HepG2 (cell line): ENCODE measurements around the gene TEX51. TPM values are rescaled to one million over a fixed set of nuclear protein-coding genes. Genes with fewer than 3 reads are reported as not detected.

ENCODE experiments used
- ATAC-seq: fragments of 200-7000 bp; cut with Tn5 transposase; 3 replicates; pipeline ENCODE4 v1.9.1; 2020; ENCODE audit warnings: mild to moderate bottlenecking, moderate library complexity
- BruUV-seq: library from RNA; stranded (reverse); fragments of 400-500 nt; replicated peaks from 2 replicates; lab custom pipeline; 2021; lab: Mats Ljungman, UMichigan
- CTCF ChIA-PET: fragments of 300-600 bp; formaldehyde crosslinking; extraction: SDS; loops from one replicate; lab custom pipeline; 2021; ENCODE audit warnings: low total read pairs, inconsistent platforms, low intra/inter-chr PET ratio; lab: Yijun Ruan, JAX
- POLR2A ChIA-PET: fragments of 350-600 bp; sonication (Branson Sonifier 250); formaldehyde crosslinking; loops from one replicate; lab custom pipeline; 2020; ENCODE audit warnings: antibody characterized with exemption, inconsistent platforms; lab: Yijun Ruan, JAX
- DNase-seq: peaks from one replicate; pipeline ENCODE4 v3.0.0-alpha.2; 2015; ENCODE audit warnings: low spot score
- FAIRE-seq: peaks from 3 replicates; lab custom pipeline; 2011; peaks lifted over from hg19 to GRCh38; lab: Jason Lieb, UNC
- H2AFZ ChIP-seq: one replicate; pipeline ENCODE4 v1.6.1; 2011; ENCODE audit warnings: low read length, inconsistent platforms
- H3K27ac ChIP-seq: fragments of 300-600 bp; 3 replicates; pipeline ENCODE4 v1.8.0; 2011; ENCODE audit warnings: mixed run types, mild to moderate bottlenecking, mixed read lengths, low read length, inconsistent platforms; ENCODE audit not compliant: insufficient read depth; ENCODE audit errors: extremely low read length
- H3K27me3 ChIP-seq, 2 experiments: fragments of 200-600 bp in 1 of 2; 2 replicates in 1 of 2; 3 replicates in 1 of 2; pipeline versions ENCODE4 v1.6.0 to v1.8.0; 2011; ENCODE audit warnings: low read length in 2 of 2, mild to moderate bottlenecking in 2 of 2, moderate library complexity in 2 of 2, inconsistent platforms in 1 of 2; ENCODE audit not compliant: insufficient read depth in 2 of 2, control insufficient read depth in 1 of 2
- H3K36me3 ChIP-seq, 2 experiments: fragments of 200-600 bp in 1 of 2; replicated peaks in 1 of 2; 2 replicates in 1 of 2; 3 replicates in 1 of 2; pipeline versions ENCODE4 v1.5.1 to v1.8.0; 2011; ENCODE audit warnings: low read length in 2 of 2, inconsistent platforms in 1 of 2; ENCODE audit not compliant: insufficient read depth in 2 of 2, control insufficient read depth in 1 of 2
- H3K4me1 ChIP-seq: 2 replicates; pipeline ENCODE4 v1.5.1; 2012; ENCODE audit warnings: low read length, inconsistent platforms; ENCODE audit not compliant: insufficient read depth
- H3K4me2 ChIP-seq: 2 replicates; pipeline ENCODE4 v1.6.0; 2011; ENCODE audit warnings: low read depth, low read length, inconsistent platforms
- H3K4me3 ChIP-seq, 3 experiments: fragments of 200-600 bp in 1 of 3; sonication (generic), shearing (Covaris generic) in 1 of 3; replicated peaks in 1 of 3; 2 replicates each; pipeline ENCODE4 v1.5.1; 2011 to 2016; ENCODE audit warnings: low read length in 3 of 3, inconsistent platforms in 2 of 3, low read depth in 2 of 3, mild to moderate bottlenecking in 2 of 3, control low read depth in 1 of 3, mixed read lengths in 1 of 3; ENCODE audit not compliant: insufficient read depth in 1 of 3
- H3K79me2 ChIP-seq: one replicate; pipeline ENCODE4 v1.6.1; 2011; ENCODE audit warnings: low read length, inconsistent platforms; ENCODE audit not compliant: insufficient read depth
- H3K9ac ChIP-seq: 2 replicates; pipeline ENCODE4 v1.6.0; 2011; ENCODE audit warnings: mild to moderate bottlenecking, low read depth, low read length, inconsistent platforms; ENCODE audit not compliant: insufficient read depth
- H3K9me3 ChIP-seq: 2 replicates; pipeline ENCODE4 v1.5.1; 2012; ENCODE audit warnings: mild to moderate bottlenecking, low read length
- H4K20me1 ChIP-seq: 2 replicates; pipeline ENCODE4 v1.6.0; 2011; ENCODE audit warnings: inconsistent platforms, mild to moderate bottlenecking, low read length, moderate library complexity; ENCODE audit not compliant: insufficient read depth
- ARID2 ChIP-seq: sonication (generic); formaldehyde crosslinking; IDR thresholded peaks from 2 replicates; pipeline ENCODE4 v1.8.1; 2022; ENCODE audit warnings: mild to moderate bottlenecking, missing genetic modification reagents, borderline replicate concordance
- CC2D1A ChIP-seq: sonication (generic); formaldehyde crosslinking; IDR thresholded peaks from 2 replicates; pipeline ENCODE4 v1.8.1; 2023; ENCODE audit warnings: mild to moderate bottlenecking, missing genetic modification reagents
- FOXO1 ChIP-seq: sonication (generic); formaldehyde crosslinking; IDR thresholded peaks from 2 replicates; pipeline ENCODE4 v1.4.0; 2020; ENCODE audit warnings: missing genetic modification reagents
- KLF6 ChIP-seq: IDR thresholded peaks from 2 replicates; pipeline ENCODE4 v1.8.0; 2016; ENCODE audit warnings: missing biosample characterization, missing genetic modification reagents
- KMT2A ChIP-seq: sonication (generic); formaldehyde crosslinking; IDR thresholded peaks from 2 replicates; pipeline ENCODE4 v1.4.0; 2020; ENCODE audit warnings: missing genetic modification reagents
- NR2F1 ChIP-seq, 2 experiments: fragments of 450-650 bp in 1 of 2; formaldehyde crosslinking in 1 of 2; IDR thresholded peaks; 2 replicates each; pipeline versions ENCODE4 v1.5.0 to v1.6.1; 2016 to 2020; ENCODE audit warnings: mild to moderate bottlenecking in 1 of 2, missing compliant biosample characterization in 1 of 2, missing genetic modification reagents in 1 of 2, moderate library complexity in 1 of 2
- PHB2 ChIP-seq: fragments of 450-650 bp; IDR thresholded peaks from 2 replicates; pipeline ENCODE4 v1.6.1; 2018; ENCODE audit not compliant: partially characterized antibody
- PHF20 ChIP-seq: sonication (generic); formaldehyde crosslinking; IDR thresholded peaks from 2 replicates; pipeline ENCODE4 v1.5.0; 2020; ENCODE audit warnings: mild to moderate bottlenecking, missing genetic modification reagents
- SP1 ChIP-seq, 2 experiments: fragments of 450-650 bp in 1 of 2; sonication (generic) in 1 of 2; formaldehyde crosslinking in 1 of 2; IDR thresholded peaks; 2 replicates each; pipeline versions ENCODE4 v1.4.0 to v1.6.1; 2016 to 2020; ENCODE audit warnings: missing genetic modification reagents in 1 of 2
- THAP7 ChIP-seq: sonication (generic); formaldehyde crosslinking; IDR thresholded peaks from 2 replicates; pipeline ENCODE4 v1.8.1; 2023; ENCODE audit warnings: mild to moderate bottlenecking, missing genetic modification reagents
- ZFP1 ChIP-seq: IDR thresholded peaks from 2 replicates; pipeline ENCODE4 v1.6.1; 2016
- ZNF274 ChIP-seq: sonication (generic); formaldehyde crosslinking; IDR thresholded peaks from 2 replicates; pipeline ENCODE4 v1.5.1; 2020; ENCODE audit warnings: mild to moderate bottlenecking, missing genetic modification reagents
- ZNF496 ChIP-seq: sonication (generic); formaldehyde crosslinking; IDR thresholded peaks from 2 replicates; pipeline ENCODE4 v1.8.1; 2023; ENCODE audit warnings: mild to moderate bottlenecking, moderate library complexity, missing genetic modification reagents; ENCODE audit not compliant: insufficient replicate concordance
- ZNF513 ChIP-seq: sonication (generic); formaldehyde crosslinking; conservative IDR thresholded peaks from 2 replicates; pipeline ENCODE4 v1.5.0; 2020; ENCODE audit warnings: missing genetic modification reagents
- ZNF609 ChIP-seq: sonication (generic); formaldehyde crosslinking; IDR thresholded peaks from 2 replicates; pipeline ENCODE4 v1.4.0; 2020; ENCODE audit warnings: mild to moderate bottlenecking, missing genetic modification reagents, borderline replicate concordance
- ZNF629 ChIP-seq: sonication (generic); formaldehyde crosslinking; conservative IDR thresholded peaks from 2 replicates; pipeline ENCODE4 v1.5.0; 2020; ENCODE audit warnings: missing genetic modification reagents
- ZNF713 ChIP-seq: sonication (generic); formaldehyde crosslinking; IDR thresholded peaks from 2 replicates; pipeline ENCODE4 v1.4.0; 2020; ENCODE audit warnings: mild to moderate bottlenecking, missing genetic modification reagents
- ZNF761 ChIP-seq: sonication (generic); formaldehyde crosslinking; conservative IDR thresholded peaks from 2 replicates; pipeline ENCODE4 v1.4.0; 2020; ENCODE audit warnings: mild to moderate bottlenecking, missing genetic modification reagents
- ZNF777 ChIP-seq: sonication (generic); formaldehyde crosslinking; IDR thresholded peaks from 2 replicates; pipeline ENCODE4 v1.4.0; 2020; ENCODE audit warnings: missing genetic modification reagents
- WGBS: methylation state at CpG from one replicate; pipeline ENCODE4 v1.1.6; 2017; ENCODE audit warnings: low lambda C conversion rate; 5-methylcytosine and 5-hydroxymethylcytosine counted together
- in situ Hi-C: cut with HindIII; loops from 2 replicates; pipeline ENCODE4 v1.10.0; 2017; ENCODE audit warnings: low pct_unique_long_range_greater_than_20kb; ENCODE audit not compliant: extremely low pct_ligation_motif_present
- intact Hi-C: fragments of 100-400 bp; cut with micrococcal nuclease; formaldehyde crosslinking; loops from one replicate; pipeline ENCODE4 v1.10.0; 2022; ENCODE audit not compliant: unreplicated experiment
- polyA plus RNA-seq, 8 experiments: library from polyadenylated mRNA; depleted of rRNA in 3 of 8; stranded (reverse) in 7 of 8; unstranded in 1 of 8; fragments of >200 nt; fragmentation: Illumina TruSeq in 4 of 8; extraction: Trizol in 4 of 8; gene quantifications; 2 replicates each; pipeline versions ENCODE4 v1.2.1 to v1.2.3, GENCODE V29; 2011 to 2016; ENCODE audit warnings: low read depth in 4 of 8, missing spikeins in 1 of 8, mixed read lengths in 1 of 8; ENCODE audit not compliant: insufficient read depth in 1 of 8
- total RNA-seq, 5 experiments: library from RNA; depleted of rRNA; stranded (reverse); fragments of >200 nt; fragmentation: Illumina TruSeq; extraction: Trizol; gene quantifications; 2 replicates each; pipeline ENCODE4 v1.2.3, GENCODE V29; 2016; ENCODE audit warnings: low read depth in 1 of 5

The TEX51 gene
- total and polyA plus RNA-seq, 2 of the 13 experiments (the other 11 are each of a cell fraction or from before 2014, with no cell fraction given) = not detected

- in situ Hi-C loops = no loop called here
- ChIA-PET POLR2A (no interaction called here), CTCF (no interaction called here)
- intact Hi-C loops = no loop called here
- ATAC-seq = no peak
- Histone ChIP-seq H2AFZ (no peak overlapping the region), H3K4me1 (no peaks in the 10 kb centered on the region), H3K9ac (no peak overlapping the region), H3K79me2 (no peaks in the 10 kb centered on the region), H3K27ac (no peak overlapping the region), H3K27me3 (peaks cover 0 to 29% of the 10 kb centered on the region in 2 experiments; a peak in 3 of 5 replicates), H3K9me3 (no peaks in the 10 kb centered on the region), H3K4me2 (no peak overlapping the region), H3K4me3 (no peak overlapping the region), H3K36me3 (no peaks in the 10 kb centered on the region), H4K20me1 (no peaks in the 10 kb centered on the region)
- no peak for DNase-seq
- BruUV-seq = no TSS peak
- no peak for FAIRE-seq
- WGBS = 39% methylated on average over 10 of the region's 10 CpGs
- TF ChIP-seq THAP7 (CRISPR knock-in tag) (no peak), KLF6 (CRISPR knock-in tag) (no peak), ZNF761 (CRISPR knock-in tag) (no peak), SP1 (IDR thresholded peaks at IDR 0.05) (no peak), SP1 (CRISPR knock-in tag; IDR thresholded peaks at IDR 0.05) (no peak), NR2F1 (CRISPR knock-in tag; IDR thresholded peaks at IDR 0.05) (no peak), KMT2A (CRISPR knock-in tag) (no peak), ZNF629 (CRISPR knock-in tag) (no peak), ZNF513 (CRISPR knock-in tag) (no peak), ZFP1 (CRISPR knock-in tag) (no peak), FOXO1 (no peak), ZNF609 (CRISPR knock-in tag) (no peak), ZNF777 (CRISPR knock-in tag) (no peak), PHB2 (no peak), CC2D1A (CRISPR knock-in tag) (no peak), ZNF274 (CRISPR knock-in tag) (no peak), ZNF713 (CRISPR knock-in tag) (no peak), ZNF496 (CRISPR knock-in tag) (no peak), ARID2 (CRISPR knock-in tag) (no peak), PHF20 (CRISPR knock-in tag) (no peak)
Observed at GRCh38 chr2:126913881-126914615, 15.4 kb downstream of the TEX51 start.
